ENCODE data around the gene ZNF618. TPM values are rescaled to one million over a fixed set of nuclear protein-coding genes. Genes with fewer than 3 reads are reported as not detected.
"Not testable (repeated sequence)": the region's sequence is repeated elsewhere in the genome, so short reads cannot be mapped to it uniquely, and the experiment has no call there.

The ZNF618 gene
- total RNA-seq, 1 experiment from 2014 or later, result not detected

DNA sequence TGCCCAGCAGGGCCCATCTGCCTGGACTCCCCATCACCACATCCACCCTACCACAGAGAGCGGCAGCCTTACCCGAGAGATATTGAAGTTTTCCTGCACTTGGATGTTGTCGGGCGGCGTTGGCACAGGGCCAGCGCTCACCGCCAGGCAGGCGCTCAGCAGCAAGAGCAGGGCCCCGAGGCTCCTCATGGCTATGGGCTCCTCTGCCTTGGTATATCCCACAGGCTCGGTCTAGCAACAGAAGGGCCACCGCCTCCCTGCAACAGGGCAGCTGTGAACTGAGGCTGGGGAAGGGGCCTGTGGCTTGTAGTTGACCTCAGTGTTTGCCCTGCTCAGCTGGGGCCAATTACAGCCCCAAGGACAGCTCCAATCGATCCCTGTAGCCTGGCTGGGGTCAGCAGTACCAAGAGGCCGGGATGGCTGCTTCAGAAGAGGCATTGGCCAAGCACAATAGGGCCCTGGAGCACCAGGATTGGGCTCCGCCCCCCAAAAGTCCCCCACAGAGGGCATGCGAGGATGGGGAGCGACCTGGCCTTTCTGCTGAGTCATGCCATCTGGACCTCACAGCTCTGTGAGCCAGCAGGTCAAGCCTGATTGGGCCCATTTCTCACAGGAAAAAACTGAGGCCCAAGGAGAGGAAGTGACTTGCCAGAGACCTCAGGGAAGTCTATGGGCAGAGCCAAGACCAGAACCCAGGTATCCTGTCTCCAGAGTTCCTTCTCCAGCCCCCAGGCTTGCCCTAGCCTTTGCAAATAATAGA is 202.1 kb downstream of the ZNF618 start, which contains the start of gene AMBP:
TSS of gene AMBP (minus strand) at position 280 of the 760 bp plus-strand sequence. CDS start at position 189, 91 bp downstream.
- no peak for DNase-seq
- Histone ChIP-seq H3K4me3 (ENCODE audit: low read length) (no peak within 1 kb of the TSS), H3K79me2 (ENCODE audit: low read length) (no peaks in the 10 kb centered on the region), H3K27me3 (ENCODE audit: low read length) (no peaks in the 10 kb centered on the region), H3K4me2 (ENCODE audit: low read depth, low read length, poor library complexity, severe bottlenecking) (no peak within 1 kb of the TSS), H3K4me1 (ENCODE audit: low read length) (no peaks in the 10 kb centered on the region), H3K9ac (ENCODE audit: low read length) (no peak within 1 kb of the TSS), H3K9me2 (replicated peaks; ENCODE audit: insufficient read depth, low read length) (no peaks in the 10 kb centered on the region), H4K20me1 (ENCODE audit: insufficient read depth, low read depth, low read length) (no peaks in the 10 kb centered on the region), H2AFZ (ENCODE audit: low read length) (no peak within 1 kb of the TSS), H3K27ac (ENCODE audit: low read length) (no peak within 1 kb of the TSS), H3K9me3 (ENCODE audit: low read length) (no peaks in the 10 kb centered on the region), H3K36me3 (ENCODE audit: insufficient read depth, low read length) (no peaks in the 10 kb centered on the region)

DNA sequence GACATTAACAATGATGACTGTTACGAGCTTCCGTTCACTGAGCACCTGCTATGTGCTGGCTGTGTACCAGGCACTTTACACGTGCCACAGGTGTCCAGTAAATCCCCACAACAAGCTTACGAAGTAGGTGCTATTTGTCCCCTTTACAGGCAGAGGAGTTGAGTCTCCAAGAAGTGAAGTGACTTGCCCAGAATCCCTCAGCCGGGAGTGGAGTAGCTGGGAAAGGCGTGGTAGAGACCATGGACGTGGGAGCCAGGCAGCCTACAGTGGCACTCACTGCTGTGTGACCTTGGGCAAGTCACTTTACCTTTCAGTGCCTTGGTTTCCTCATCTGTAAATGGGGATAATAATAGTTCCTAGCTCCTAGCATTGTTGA is 202.7 kb downstream of the ZNF618 start:
- no peaks in the 10 kb centered on the region for H3K27me3 ChIP-seq (ENCODE audit: low read length)
- no peak overlapping the region for H3K9ac ChIP-seq (ENCODE audit: low read length)
- no peaks in the 10 kb centered on the region for H4K20me1 ChIP-seq (ENCODE audit: insufficient read depth, low read depth, low read length)
- no peak overlapping the region for H3K27ac ChIP-seq (ENCODE audit: low read length)
- H2AFZ ChIP-seq (ENCODE audit: low read length), result no peak overlapping the region
- H3K36me3 ChIP-seq (ENCODE audit: insufficient read depth, low read length), result no peaks in the 10 kb centered on the region
- H3K9me3 ChIP-seq (ENCODE audit: low read length), result no peaks in the 10 kb centered on the region
- H3K4me3 ChIP-seq (ENCODE audit: low read length), result no peak overlapping the region
- H3K79me2 ChIP-seq (ENCODE audit: low read length), result no peaks in the 10 kb centered on the region
- no peak overlapping the region for H3K4me2 ChIP-seq (ENCODE audit: low read depth, low read length, poor library complexity, severe bottlenecking)
- no peaks in the 10 kb centered on the region for H3K9me2 ChIP-seq (replicated peaks; ENCODE audit: insufficient read depth, low read length)
- DNase-seq, result no peak
- H3K4me1 ChIP-seq (ENCODE audit: low read length), result no peaks in the 10 kb centered on the region

DNA sequence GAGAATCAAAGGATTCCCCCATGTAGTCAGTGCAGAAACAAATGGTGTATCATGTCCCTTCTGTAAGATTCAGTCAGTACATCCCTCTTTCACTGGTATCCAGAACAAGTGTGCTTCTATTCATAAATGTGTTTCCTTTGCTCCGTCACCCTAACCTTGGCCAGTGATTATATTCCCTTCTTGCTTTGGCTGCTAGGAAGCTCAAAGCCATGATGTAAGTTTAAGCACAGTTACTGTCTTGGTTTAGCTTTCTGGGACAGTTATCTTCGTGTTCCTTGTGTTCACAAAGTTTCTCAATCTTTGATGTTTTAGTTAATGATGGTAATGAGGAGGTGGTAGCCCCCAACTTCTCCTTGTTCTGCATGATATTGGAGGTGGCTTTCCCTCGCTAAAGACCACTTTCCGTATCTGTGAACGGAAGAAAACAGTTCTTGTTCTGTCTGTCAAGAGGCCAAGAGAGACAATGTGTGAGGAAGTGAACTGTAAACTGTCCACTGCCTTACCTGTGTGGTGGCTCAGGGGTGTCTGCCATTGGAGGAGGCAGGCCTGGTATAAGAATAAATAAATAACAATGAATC is 204.2 kb downstream of the ZNF618 start:
- Histone ChIP-seq H3K9me3 (ENCODE audit: low read length) (no peaks in the 10 kb centered on the region), H4K20me1 (ENCODE audit: insufficient read depth, low read depth, low read length) (no peaks in the 10 kb centered on the region), H3K4me2 (ENCODE audit: low read depth, low read length, poor library complexity, severe bottlenecking) (no peak overlapping the region), H3K9me2 (replicated peaks; ENCODE audit: insufficient read depth, low read length) (no peaks in the 10 kb centered on the region), H3K4me1 (ENCODE audit: low read length) (no peaks in the 10 kb centered on the region), H3K36me3 (ENCODE audit: insufficient read depth, low read length) (no peaks in the 10 kb centered on the region), H3K27me3 (ENCODE audit: low read length) (no peaks in the 10 kb centered on the region), H3K9ac (ENCODE audit: low read length) (no peak overlapping the region), H2AFZ (ENCODE audit: low read length) (no peak overlapping the region), H3K79me2 (ENCODE audit: low read length) (no peaks in the 10 kb centered on the region), H3K4me3 (ENCODE audit: low read length) (no peak overlapping the region), H3K27ac (ENCODE audit: low read length) (no peak overlapping the region)
- no peak for DNase-seq

DNA sequence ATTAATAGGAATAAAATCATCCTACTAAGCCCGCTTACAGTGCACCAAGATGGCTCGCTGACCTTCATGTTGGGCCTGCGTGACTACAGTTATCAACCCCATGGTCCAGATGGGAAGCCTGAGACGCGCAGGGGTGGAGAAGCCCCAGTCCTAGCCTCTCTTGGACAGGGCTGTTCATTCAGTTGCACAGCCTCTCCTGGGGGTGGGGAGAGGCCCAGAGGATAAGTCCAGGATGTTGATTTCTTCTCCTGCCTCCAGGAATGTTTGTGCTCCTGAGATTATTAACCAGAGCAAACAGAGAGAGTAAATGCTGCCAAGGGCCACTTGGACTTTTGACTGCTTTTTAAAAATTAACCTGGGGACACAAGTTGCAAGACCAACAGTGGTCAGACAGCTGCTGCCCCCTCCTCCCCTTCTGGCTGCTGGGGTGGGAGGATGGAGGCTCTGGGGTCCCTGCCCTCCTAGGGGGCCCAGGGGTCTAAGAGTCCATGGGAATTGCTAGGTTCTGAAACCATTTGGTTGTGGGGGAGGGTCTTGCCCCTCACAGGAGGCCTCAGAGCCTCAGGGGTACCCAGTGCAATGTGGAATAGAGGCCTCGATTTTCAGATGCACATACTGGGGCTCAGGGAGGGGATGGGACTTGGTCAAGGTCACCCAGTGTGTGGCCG is 204.8 kb downstream of the ZNF618 start:
- H3K9me2 ChIP-seq (replicated peaks; ENCODE audit: insufficient read depth, low read length), result no peaks in the 10 kb centered on the region
- H3K27ac ChIP-seq (ENCODE audit: low read length), result no peak overlapping the region
- H3K9ac ChIP-seq (ENCODE audit: low read length), result no peak overlapping the region
- H4K20me1 ChIP-seq (ENCODE audit: insufficient read depth, low read depth, low read length), result no peaks in the 10 kb centered on the region
- DNase-seq, result no peak
- H3K9me3 ChIP-seq (ENCODE audit: low read length), result no peaks in the 10 kb centered on the region
- no peaks in the 10 kb centered on the region for H3K36me3 ChIP-seq (ENCODE audit: insufficient read depth, low read length)
- no peaks in the 10 kb centered on the region for H3K27me3 ChIP-seq (ENCODE audit: low read length)
- no peak overlapping the region for H2AFZ ChIP-seq (ENCODE audit: low read length)
- H3K4me3 ChIP-seq (ENCODE audit: low read length), result no peak overlapping the region
- no peaks in the 10 kb centered on the region for H3K79me2 ChIP-seq (ENCODE audit: low read length)
- no peak overlapping the region for H3K4me2 ChIP-seq (ENCODE audit: low read depth, low read length, poor library complexity, severe bottlenecking)
- H3K4me1 ChIP-seq (ENCODE audit: low read length), result no peaks in the 10 kb centered on the region

DNA sequence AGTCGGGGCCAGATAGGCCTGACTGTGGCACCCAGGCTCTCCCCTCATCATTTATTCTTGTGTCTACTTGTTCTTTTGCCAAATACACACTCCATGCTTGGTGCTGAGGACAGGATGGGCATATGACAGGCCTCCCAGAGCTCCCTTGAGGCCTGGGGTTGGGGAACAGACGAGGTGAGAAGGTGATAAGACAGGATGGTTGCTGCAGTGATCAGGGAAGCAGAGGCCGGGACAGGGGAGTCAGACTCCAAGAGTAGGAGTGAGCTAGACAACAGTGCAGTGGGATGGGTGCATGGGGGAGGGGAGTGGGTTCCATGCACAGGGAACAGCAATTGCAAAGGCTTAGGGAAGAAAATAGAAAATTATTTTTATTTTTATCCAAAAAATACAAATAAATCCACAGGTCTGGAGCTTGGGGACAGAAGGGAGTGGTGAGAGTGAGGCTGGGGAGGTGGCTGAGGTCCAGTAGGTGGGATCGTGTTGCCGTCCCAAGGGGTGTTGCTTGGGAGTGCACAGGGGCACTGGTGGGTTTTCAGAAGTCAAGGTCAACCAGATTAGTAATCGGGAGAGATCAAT is 205.4 kb downstream of the ZNF618 start:
- Histone ChIP-seq H3K4me1 (ENCODE audit: low read length) (no peaks in the 10 kb centered on the region), H3K4me3 (ENCODE audit: low read length) (no peak overlapping the region), H3K9ac (ENCODE audit: low read length) (no peak overlapping the region), H3K27me3 (ENCODE audit: low read length) (no peaks in the 10 kb centered on the region), H3K9me2 (replicated peaks; ENCODE audit: insufficient read depth, low read length) (no peaks in the 10 kb centered on the region), H2AFZ (ENCODE audit: low read length) (no peak overlapping the region), H3K36me3 (ENCODE audit: insufficient read depth, low read length) (no peaks in the 10 kb centered on the region), H3K4me2 (ENCODE audit: low read depth, low read length, poor library complexity, severe bottlenecking) (no peak overlapping the region), H3K79me2 (ENCODE audit: low read length) (no peaks in the 10 kb centered on the region), H3K9me3 (ENCODE audit: low read length) (no peaks in the 10 kb centered on the region), H4K20me1 (ENCODE audit: insufficient read depth, low read depth, low read length) (no peaks in the 10 kb centered on the region), H3K27ac (ENCODE audit: low read length) (no peak overlapping the region)
- DNase-seq, result no peak

DNA sequence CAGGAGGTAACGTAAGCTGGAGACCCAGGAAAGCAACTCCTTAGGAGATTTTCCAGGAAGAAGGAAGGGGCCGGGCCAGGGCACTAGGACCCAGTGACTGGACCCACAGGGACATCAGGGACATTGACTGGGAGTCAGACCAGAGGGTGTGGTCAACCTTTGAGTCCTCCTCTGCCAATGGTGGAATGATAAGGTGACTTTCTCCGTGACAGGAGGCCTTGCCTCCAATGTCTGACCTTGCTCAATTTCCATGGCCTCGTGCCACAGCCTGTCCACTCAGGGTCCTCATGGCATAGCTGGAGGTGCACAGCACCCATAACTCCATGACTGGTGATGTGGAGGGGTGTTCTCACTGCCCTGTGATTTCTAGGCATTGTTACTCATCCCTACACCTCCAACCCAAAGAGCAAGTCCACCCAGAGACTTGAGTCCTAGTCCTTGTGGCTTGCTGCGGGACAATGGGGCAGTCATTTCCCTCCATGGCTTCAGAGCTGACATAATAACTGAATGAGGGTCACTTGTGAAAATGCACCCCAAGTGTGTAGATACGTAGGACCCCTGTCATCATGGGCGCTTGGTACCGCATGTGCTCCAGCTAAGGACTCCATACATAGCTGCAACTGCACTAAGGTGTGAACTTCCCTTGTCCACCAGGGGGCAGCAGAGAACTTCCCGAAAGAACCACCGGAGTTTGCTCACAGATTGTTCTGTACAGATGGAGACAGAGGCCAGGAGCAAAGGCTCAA is 206.1 kb downstream of the ZNF618 start:
- no peak overlapping the region for H2AFZ ChIP-seq (ENCODE audit: low read length)
- no peak overlapping the region for H3K4me3 ChIP-seq (ENCODE audit: low read length)
- H3K79me2 ChIP-seq (ENCODE audit: low read length), result no peaks in the 10 kb centered on the region
- H3K27me3 ChIP-seq (ENCODE audit: low read length), result no peaks in the 10 kb centered on the region
- H3K9me2 ChIP-seq (replicated peaks; ENCODE audit: insufficient read depth, low read length), result no peaks in the 10 kb centered on the region
- peak; percentile 94 for DNase-seq
- H4K20me1 ChIP-seq (ENCODE audit: insufficient read depth, low read depth, low read length), result no peaks in the 10 kb centered on the region
- H3K9ac ChIP-seq (ENCODE audit: low read length), result no peak overlapping the region
- no peaks in the 10 kb centered on the region for H3K9me3 ChIP-seq (ENCODE audit: low read length)
- no peaks in the 10 kb centered on the region for H3K36me3 ChIP-seq (ENCODE audit: insufficient read depth, low read length)
- no peaks in the 10 kb centered on the region for H3K4me1 ChIP-seq (ENCODE audit: low read length)
- no peak overlapping the region for H3K4me2 ChIP-seq (ENCODE audit: low read depth, low read length, poor library complexity, severe bottlenecking)
- H3K27ac ChIP-seq (ENCODE audit: low read length), result no peak overlapping the region

DNA sequence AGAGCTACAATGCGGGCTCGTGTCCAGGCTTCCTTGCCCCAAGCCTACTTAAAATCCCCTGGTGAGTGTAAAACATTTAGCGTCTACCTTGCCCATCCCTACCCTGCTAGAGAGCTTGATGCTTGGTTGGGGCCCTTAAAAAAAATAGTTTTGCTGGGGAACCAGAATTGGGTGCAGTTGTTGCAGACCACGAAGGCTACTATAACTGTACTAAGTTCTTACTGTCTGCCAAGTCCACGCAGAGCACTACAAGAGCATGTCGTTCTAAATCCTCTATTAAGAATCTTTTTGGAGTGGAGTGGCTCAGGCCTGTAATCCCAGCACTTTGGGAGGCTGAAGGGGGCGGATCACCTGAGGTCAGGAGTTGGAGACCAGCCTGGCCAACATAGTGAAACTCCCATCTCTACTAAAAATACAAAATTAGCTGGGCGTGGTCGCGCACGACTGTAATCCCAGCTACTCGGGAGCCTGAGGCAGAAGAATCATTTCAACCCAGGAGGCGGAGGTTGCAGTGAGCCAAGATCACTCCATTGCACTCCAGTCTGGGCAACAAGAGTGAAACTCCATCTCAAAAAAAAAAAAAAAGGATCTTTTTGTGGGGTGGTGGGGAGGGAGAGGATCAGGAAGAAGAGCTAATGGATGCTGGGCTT is 206.8 kb downstream of the ZNF618 start:
- not testable (repeated sequence) for H3K27me3 ChIP-seq (ENCODE audit: low read length); H3K4me2 ChIP-seq (ENCODE audit: low read depth, low read length, poor library complexity, severe bottlenecking); DNase-seq; H3K27ac ChIP-seq (ENCODE audit: low read length); H3K9me3 ChIP-seq (ENCODE audit: low read length); H3K4me3 ChIP-seq (ENCODE audit: low read length); H3K9ac ChIP-seq (ENCODE audit: low read length); H3K4me1 ChIP-seq (ENCODE audit: low read length); H3K79me2 ChIP-seq (ENCODE audit: low read length); H3K36me3 ChIP-seq (ENCODE audit: insufficient read depth, low read length); H2AFZ ChIP-seq (ENCODE audit: low read length); H3K9me2 ChIP-seq (replicated peaks; ENCODE audit: insufficient read depth, low read length); H4K20me1 ChIP-seq (ENCODE audit: insufficient read depth, low read depth, low read length)

Measured in Karpas-422 (cell line).